Transverse colon (tissue), 4 donors: ENCODE measurements around the gene TNRC6A. TPM values are rescaled to one million over a fixed set of nuclear protein-coding genes. Genes with fewer than 3 reads are reported as not detected.

Source experiments
- DNase-seq: peaks from one replicate; pipeline ENCODE4 v3.0.0-alpha.2; 2019
- H3K27ac ChIP-seq, 4 donors: fragments of 200-600 bp; sonication (generic); 2 replicates each; pipeline ENCODE4 v1.5.1; 2016 to 2018; ENCODE audit warnings: inconsistent platforms in 4 of 4
- H3K27me3 ChIP-seq: fragments of 200-600 bp; sonication (generic); 2 replicates; pipeline ENCODE4 v1.5.1; 2017; ENCODE audit warnings: inconsistent platforms
- H3K36me3 ChIP-seq, 4 donors: fragments of 200-600 bp; sonication (generic); 2 replicates each; pipeline ENCODE4 v1.5.1; 2017 to 2019; ENCODE audit warnings: inconsistent platforms in 4 of 4
- H3K4me1 ChIP-seq, 4 donors: fragments of 200-600 bp; sonication (generic); 2 replicates each; pipeline ENCODE4 v1.5.1; 2017 to 2020; ENCODE audit warnings: inconsistent platforms in 4 of 4
- H3K4me3 ChIP-seq, 4 donors: fragments of 200-600 bp; sonication (generic); 1 replicate in 1 of 4; 2 replicates in 3 of 4; pipeline versions ENCODE4 v1.5.1 to v1.6.1; 2017 to 2019; ENCODE audit warnings: inconsistent platforms in 4 of 4
- H3K9me3 ChIP-seq, 2 donors: fragments of 200-600 bp; sonication (generic); 2 replicates each; pipeline ENCODE4 v1.5.1; 2017 to 2019; ENCODE audit warnings: inconsistent platforms in 2 of 2
- EP300 ChIP-seq: sonication (generic); formaldehyde crosslinking; IDR thresholded peaks from one replicate; pipeline ENCODE4 v1.6.1; 2017; ENCODE audit warnings: antibody characterized with exemption, low read depth
- POLR2A ChIP-seq: fragments of 450-650 bp; IDR thresholded peaks from one replicate; pipeline ENCODE4 v1.6.1; 2016; ENCODE audit warnings: antibody characterized with exemption, mild to moderate bottlenecking, moderate library complexity
- POLR2AphosphoS5 ChIP-seq, 3 donors: sonication (generic); formaldehyde crosslinking; IDR thresholded peaks; one replicate each; pipeline ENCODE4 v1.6.1; 2016; ENCODE audit warnings: antibody characterized with exemption in 3 of 3
- WGBS, 2 donors: methylation state at CpG; one replicate each; pipeline ENCODE4 v1.1.5; 2018; ENCODE audit warnings: low coverage in 1 of 2; 5-methylcytosine and 5-hydroxymethylcytosine counted together
- in situ Hi-C, 4 donors: fragments of 200-750 bp; cut with MboI; loops; one replicate each; pipeline versions ENCODE4 v1.15.0 to v1.15.1; 2017; ENCODE audit warnings: low sequenced_read_pairs in 3 of 4, low pct_ligation_motif_present in 1 of 4, low pct_unique_long_range_greater_than_20kb in 1 of 4
- intact Hi-C: fragments of 100-400 bp; cut with DNase I; formaldehyde crosslinking; loops from one replicate; pipeline ENCODE4 v1.15.1; 2023; ENCODE audit warnings: low total_unique reads
- total RNA-seq, 4 donors: library from RNA; depleted of rRNA; stranded (reverse); fragments of >200 nt; gene quantifications; one replicate each; pipeline ENCODE4 v1.1.0, GENCODE V29; 2016
- TF ChIP-seq, protein P1 (sequence below), 5 experiments: fragments of 200-600 bp in 3 of 5; fragments of 450-650 bp in 2 of 5; sonication (generic) in 3 of 5; IDR thresholded peaks; 1 replicate in 2 of 5; 2 replicates in 3 of 5; pipeline ENCODE4 v1.5.1; 2016 to 2017; ENCODE audit warnings: antibody characterized with exemption in 5 of 5, inconsistent platforms in 3 of 5, mild to moderate bottlenecking in 2 of 5, moderate library complexity in 1 of 5

TNRC6A gene
- total RNA-seq, 4 donors from 2014 or later, result 48.2 to 77.2 (median 54.8) TPM

- no peaks in the 10 kb centered on the region for H3K9me3 ChIP-seq
- no peak for DNase-seq
- in situ Hi-C loops (loop anchor here in 1 of 4 donors (25.0 kb wide), 1 partner anchor 261 kb away; no protein-coding TSS in a partner anchor), intact Hi-C loops (no loop called here)
- TF ChIP-seq POLR2AphosphoS5 (IDR thresholded peaks at IDR 0.05) (no peak), POLR2A (no peak), EP300 (no peak)
- TF ChIP-seq, protein P1, sequence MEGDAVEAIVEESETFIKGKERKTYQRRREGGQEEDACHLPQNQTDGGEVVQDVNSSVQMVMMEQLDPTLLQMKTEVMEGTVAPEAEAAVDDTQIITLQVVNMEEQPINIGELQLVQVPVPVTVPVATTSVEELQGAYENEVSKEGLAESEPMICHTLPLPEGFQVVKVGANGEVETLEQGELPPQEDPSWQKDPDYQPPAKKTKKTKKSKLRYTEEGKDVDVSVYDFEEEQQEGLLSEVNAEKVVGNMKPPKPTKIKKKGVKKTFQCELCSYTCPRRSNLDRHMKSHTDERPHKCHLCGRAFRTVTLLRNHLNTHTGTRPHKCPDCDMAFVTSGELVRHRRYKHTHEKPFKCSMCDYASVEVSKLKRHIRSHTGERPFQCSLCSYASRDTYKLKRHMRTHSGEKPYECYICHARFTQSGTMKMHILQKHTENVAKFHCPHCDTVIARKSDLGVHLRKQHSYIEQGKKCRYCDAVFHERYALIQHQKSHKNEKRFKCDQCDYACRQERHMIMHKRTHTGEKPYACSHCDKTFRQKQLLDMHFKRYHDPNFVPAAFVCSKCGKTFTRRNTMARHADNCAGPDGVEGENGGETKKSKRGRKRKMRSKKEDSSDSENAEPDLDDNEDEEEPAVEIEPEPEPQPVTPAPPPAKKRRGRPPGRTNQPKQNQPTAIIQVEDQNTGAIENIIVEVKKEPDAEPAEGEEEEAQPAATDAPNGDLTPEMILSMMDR (IDR thresholded peaks at IDR 0.05), result no peak
- no peaks in the 10 kb centered on the region for H3K4me1 ChIP-seq
- no peaks in the 10 kb centered on the region for H3K27me3 ChIP-seq
- H3K36me3 ChIP-seq, result peaks cover 0 to 78% (median 32%) of the 10 kb centered on the region in 4 donors
- peak overlapping the region in 1 of 4 donors; percentile 5 for H3K27ac ChIP-seq
- H3K4me3 ChIP-seq, result no peak overlapping the region
- 78% methylated on average over 8 of the region's 8 CpGs; no CpG with 5 or more reads in 1 of the 2 donors for WGBS, 2 donors
These were observed 93.5 kb downstream of the TNRC6A start for GRCh38 chr16:24822974-24823373.

GRCh38 chr16:24825696-24826095, 96.2 kb downstream of the TNRC6A start:
- 87 to 93% methylated on average over 3 to 10 of the region's 10 CpGs for WGBS, 2 donors
- Histone ChIP-seq H3K4me3 (no peak overlapping the region), H3K36me3 (peaks cover 0 to 50% (median 19%) of the 10 kb centered on the region in 4 donors), H3K4me1 (no peaks in the 10 kb centered on the region), H3K27me3 (no peaks in the 10 kb centered on the region), H3K27ac (no peak overlapping the region), H3K9me3 (no peaks in the 10 kb centered on the region)
- intact Hi-C loops, result no loop called here
- in situ Hi-C loops, result no loop called here
- DNase-seq, result no peak
- TF ChIP-seq EP300 (no peak), POLR2AphosphoS5 (IDR thresholded peaks at IDR 0.05) (no peak), POLR2A (no peak)
- TF ChIP-seq, protein P1 (IDR thresholded peaks at IDR 0.05), result no peak

GRCh38 chr16:24826096-24826690, 96.7 kb downstream of the TNRC6A start:
- TF ChIP-seq EP300 (no peak), POLR2A (no peak), POLR2AphosphoS5 (IDR thresholded peaks at IDR 0.05) (no peak)
- TF ChIP-seq, protein P1 (IDR thresholded peaks at IDR 0.05), result no peak
- H3K27ac ChIP-seq, result no peak overlapping the region

DNA sequence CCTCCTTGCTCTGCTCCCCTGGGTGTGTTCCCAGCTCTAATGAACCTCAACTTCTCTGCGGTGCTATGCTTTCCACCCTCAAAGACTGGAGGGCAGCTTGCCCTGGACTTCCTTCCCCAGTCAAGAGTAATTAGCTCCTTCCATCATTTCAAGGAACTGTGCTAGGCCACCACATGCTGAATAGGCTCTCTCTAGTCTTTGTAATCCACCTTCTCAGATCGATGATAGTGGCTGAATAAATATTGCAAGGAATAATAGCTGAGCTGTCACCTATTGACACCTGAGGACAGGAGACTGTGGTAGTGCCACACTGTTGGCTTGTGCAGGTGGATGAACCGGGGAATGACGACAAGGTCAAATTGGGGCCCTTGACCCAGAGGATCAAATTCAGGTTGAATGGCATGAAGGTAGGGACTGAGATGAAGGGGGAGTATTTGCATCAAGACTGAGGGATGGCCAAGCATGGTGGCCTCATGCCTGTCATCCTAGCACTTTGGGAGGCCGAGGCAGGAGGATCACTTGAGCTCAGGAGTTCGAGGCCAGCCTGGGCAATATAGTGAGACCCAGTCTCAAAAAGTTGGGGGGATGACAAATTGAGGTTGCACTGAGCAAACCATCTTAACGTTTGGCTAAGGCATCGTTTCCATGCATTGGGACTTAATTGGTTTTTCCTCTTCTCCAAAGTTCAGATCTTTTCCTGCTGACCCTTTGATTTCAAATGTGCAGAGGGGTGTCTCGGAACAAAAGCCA, 97.5 kb downstream of the TNRC6A start:
- H3K36me3 ChIP-seq, result peaks cover 0 to 37% (median 13%) of the 10 kb centered on the region in 4 donors
- no peaks in the 10 kb centered on the region for H3K4me1 ChIP-seq
- no peaks in the 10 kb centered on the region for H3K9me3 ChIP-seq
- no peak overlapping the region for H3K27ac ChIP-seq
- in situ Hi-C loops (no loop called here), intact Hi-C loops (no loop called here)
- no peaks in the 10 kb centered on the region for H3K27me3 ChIP-seq
- DNase-seq, result no peak
- no peak overlapping the region for H3K4me3 ChIP-seq
- WGBS, 2 donors, result 95 to 100% methylated on average over 2 to 9 of the region's 9 CpGs
- TF ChIP-seq, protein P1 (IDR thresholded peaks at IDR 0.05), result no peak
- no peak for TF ChIP-seq POLR2AphosphoS5 (IDR thresholded peaks at IDR 0.05)
- no peak for TF ChIP-seq POLR2A
- TF ChIP-seq EP300, result no peak

More at GRCh38 chr16:24826096-24826690, 96.7 kb downstream of the TNRC6A start:
- Histone ChIP-seq H3K36me3 (peaks cover 0 to 45% (median 17%) of the 10 kb centered on the region in 4 donors), H3K27me3 (no peaks in the 10 kb centered on the region), H3K4me3 (no peak overlapping the region), H3K9me3 (no peaks in the 10 kb centered on the region), H3K4me1 (no peaks in the 10 kb centered on the region)
- DNase-seq, result no peak
- WGBS, 2 donors, result 71 to 85% methylated on average over 6 to 12 of the region's 12 CpGs
- intact Hi-C loops (no loop called here), in situ Hi-C loops (no loop called here)
